SK-N-SH treated with all-trans-retinoic acid at 6 μM for 48 hours (cell line): ENCODE data around the gene NR1H3.

Experiments
- ATAC-seq: fragments of 200-7000 bp; cut with Tn5 transposase; 3 replicates; pipeline ENCODE4 v1.9.1; 2020; ENCODE audit warnings: mild to moderate bottlenecking, moderate library complexity
- ARNTL ChIP-seq: fragments of 450-650 bp; formaldehyde crosslinking; IDR thresholded peaks from 2 replicates; pipeline ENCODE4 v1.5.0; 2020; ENCODE audit warnings: low read depth, mild to moderate bottlenecking, moderate library complexity, borderline replicate concordance
- BACH2 ChIP-seq: fragments of 250-450 bp; sonication (Bioruptor Pico); IDR thresholded peaks from 2 replicates; pipeline ENCODE4 v1.9.0; 2021; ENCODE audit warnings: mild to moderate bottlenecking, borderline replicate concordance
- CSDC2 ChIP-seq: fragments of 250-450 bp; sonication (Bioruptor Pico); IDR thresholded peaks from 2 replicates; pipeline ENCODE4 v1.5.0; 2020; ENCODE audit warnings: mild to moderate bottlenecking, moderate library complexity
- CSRNP3 ChIP-seq: fragments of 250-450 bp; sonication (Bioruptor Pico); IDR thresholded peaks from 2 replicates; pipeline ENCODE4 v1.5.1; 2021; ENCODE audit warnings: mild to moderate bottlenecking, moderate library complexity
- GLIS3 ChIP-seq: fragments of 250-450 bp; sonication (Bioruptor Pico); IDR thresholded peaks from 2 replicates; pipeline ENCODE4 v1.5.0; 2020; ENCODE audit warnings: mild to moderate bottlenecking, moderate library complexity
- ISL1 ChIP-seq: fragments of 250-450 bp; sonication (Bioruptor Pico); IDR thresholded peaks from 2 replicates; pipeline ENCODE4 v2.1.2; 2022; ENCODE audit warnings: mild to moderate bottlenecking, moderate library complexity
- OSR1 ChIP-seq: fragments of 250-450 bp; sonication (Bioruptor Pico); IDR thresholded peaks from 2 replicates; pipeline ENCODE4 v1.8.0; 2022; ENCODE audit warnings: moderate library complexity, mild to moderate bottlenecking, inconsistent platforms
- PATZ1 ChIP-seq: fragments of 250-450 bp; sonication (Bioruptor Pico); IDR thresholded peaks from 2 replicates; pipeline ENCODE4 v1.8.0; 2020; ENCODE audit warnings: mild to moderate bottlenecking, moderate library complexity, borderline replicate concordance
- PPARA ChIP-seq: fragments of 250-450 bp; sonication (Bioruptor Pico); IDR thresholded peaks from 2 replicates; pipeline ENCODE4 v1.5.0; 2020; ENCODE audit warnings: mild to moderate bottlenecking, borderline replicate concordance
- RARB ChIP-seq: fragments of 250-450 bp; sonication (Bioruptor Pico); IDR thresholded peaks from 2 replicates; pipeline ENCODE4 v1.8.0; 2021; ENCODE audit warnings: mild to moderate bottlenecking, moderate library complexity
- SNAI2 ChIP-seq: fragments of 250-450 bp; sonication (Bioruptor Pico); IDR thresholded peaks from 2 replicates; pipeline ENCODE4 v1.5.0; 2020; ENCODE audit warnings: mild to moderate bottlenecking, moderate library complexity
- TCF4 ChIP-seq: fragments of 250-450 bp; sonication (Bioruptor Pico); IDR thresholded peaks from 2 replicates; pipeline ENCODE4 v1.8.0; 2021; ENCODE audit warnings: mild to moderate bottlenecking, moderate library complexity, borderline replicate concordance
- TOX ChIP-seq: fragments of 250-450 bp; sonication (Bioruptor Pico); IDR thresholded peaks from 2 replicates; pipeline ENCODE4 v1.8.0; 2021; ENCODE audit warnings: mild to moderate bottlenecking, moderate library complexity, borderline replicate concordance
- ZC3H10 ChIP-seq: fragments of 250-450 bp; sonication (Bioruptor Pico); IDR thresholded peaks from 2 replicates; pipeline ENCODE4 v1.5.1; 2021; ENCODE audit warnings: mild to moderate bottlenecking, moderate library complexity
- ZFP3 ChIP-seq: fragments of 250-450 bp; sonication (Bioruptor Pico); IDR thresholded peaks from 2 replicates; pipeline ENCODE4 v1.5.0; 2020; ENCODE audit warnings: mild to moderate bottlenecking, moderate library complexity
- ZNF565 ChIP-seq: fragments of 450-650 bp; formaldehyde crosslinking; conservative IDR thresholded peaks from 2 replicates; pipeline ENCODE4 v1.5.0; 2020; ENCODE audit warnings: low read depth, mild to moderate bottlenecking, moderate library complexity
- ZNF70 ChIP-seq: fragments of 450-650 bp; formaldehyde crosslinking; IDR thresholded peaks from 2 replicates; pipeline ENCODE4 v1.5.0; 2020; ENCODE audit warnings: mild to moderate bottlenecking, moderate library complexity
- ZNF8 ChIP-seq: fragments of 450-650 bp; formaldehyde crosslinking; IDR thresholded peaks from 2 replicates; pipeline ENCODE4 v1.5.0; 2020; ENCODE audit warnings: mild to moderate bottlenecking, moderate library complexity
- TF ChIP-seq, protein P1 (sequence below): fragments of 250-450 bp; sonication (Bioruptor Pico); IDR thresholded peaks from 2 replicates; pipeline ENCODE4 v1.5.1; 2020; ENCODE audit warnings: low read depth, mild to moderate bottlenecking, moderate library complexity
- TF ChIP-seq, protein P2 (sequence below): fragments of 250-450 bp; sonication (Bioruptor Pico); IDR thresholded peaks from 2 replicates; pipeline ENCODE4 v1.5.0; 2020; ENCODE audit warnings: mild to moderate bottlenecking, moderate library complexity
- TF ChIP-seq, protein P3 (sequence below): fragments of 250-450 bp; sonication (Bioruptor Pico); IDR thresholded peaks from 2 replicates; pipeline ENCODE4 v1.8.0; 2021; ENCODE audit warnings: low read depth, mild to moderate bottlenecking, moderate library complexity, borderline replicate concordance

NR1H3 gene

DNA sequence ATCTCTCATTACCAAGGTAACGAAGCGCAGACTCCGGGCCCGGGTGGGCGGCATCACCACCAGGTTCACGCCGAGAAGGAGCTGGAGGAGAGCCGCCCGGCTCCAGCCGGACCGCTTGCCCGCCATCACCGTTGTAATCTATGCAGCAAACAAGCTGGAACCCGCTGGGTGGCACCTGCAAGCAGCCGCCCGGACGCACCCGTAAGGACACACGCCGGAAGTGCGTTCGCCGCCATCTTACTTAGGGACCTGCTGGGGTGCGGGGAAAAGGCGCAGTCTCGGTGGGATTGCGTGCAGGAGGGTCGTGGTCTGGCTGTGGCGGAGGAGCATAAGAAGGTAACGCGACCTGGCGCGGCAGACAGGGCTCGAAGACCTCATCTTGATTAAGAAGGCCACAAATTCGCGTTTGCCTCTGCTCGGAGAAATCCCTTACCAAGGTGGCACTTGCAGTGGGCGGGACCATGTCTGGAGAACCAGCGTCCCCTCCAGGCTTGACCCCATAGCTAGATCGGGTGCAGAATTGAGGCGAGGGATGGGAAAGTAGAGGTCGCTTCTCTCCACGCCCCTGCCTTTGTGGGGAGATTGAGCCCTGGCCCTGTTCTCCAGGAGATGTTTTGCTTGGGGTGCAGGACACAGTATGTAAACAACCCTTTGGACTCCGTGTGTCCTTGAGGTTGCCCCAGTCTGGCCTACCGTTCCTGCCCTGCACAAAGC is 9.0 kb upstream of the NR1H3 start, which contains the start of gene ACP2 (continued):
- TF ChIP-seq ZNF8 (CRISPR knock-in tag), result peak; percentile 41; the same call in 1 of the 2 replicates

DNA sequence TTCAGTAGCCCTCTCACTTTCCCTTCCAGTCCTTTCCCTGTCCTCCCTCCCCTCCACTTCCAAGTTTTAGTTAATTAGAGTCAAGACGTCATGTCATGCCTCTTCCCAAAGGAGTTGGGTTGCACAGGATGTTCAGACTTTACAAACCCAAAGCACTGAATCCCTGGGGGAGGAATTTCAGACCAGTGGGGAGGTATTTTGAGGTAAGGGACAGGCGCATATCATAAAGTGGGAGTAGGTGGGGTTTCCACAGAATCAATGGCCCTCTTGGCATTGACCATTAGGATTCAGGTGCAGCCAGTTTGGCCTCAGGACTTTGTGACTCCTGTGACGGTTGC is 8.4 kb upstream of the NR1H3 start:
- ATAC-seq, result no peak

DNA sequence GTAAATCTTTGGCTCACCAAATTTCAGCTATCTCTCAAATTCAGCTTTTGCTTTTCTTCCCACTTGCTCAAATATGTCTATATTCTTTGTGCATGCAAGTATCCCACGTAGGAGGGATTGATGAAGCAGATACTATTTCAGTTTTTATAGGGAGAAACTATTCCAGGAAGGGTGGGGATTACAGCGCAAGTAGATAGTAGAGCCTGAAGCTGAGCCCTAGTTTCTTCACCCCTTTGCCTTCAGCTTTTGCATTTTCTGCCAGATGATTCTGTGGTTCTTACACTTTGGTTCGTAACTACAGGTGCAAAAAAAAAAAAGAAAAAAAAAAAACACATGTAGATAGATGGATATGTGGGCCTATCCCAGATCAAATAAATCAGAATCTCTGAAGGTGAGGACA is 6.0 kb upstream of the NR1H3 start:
- TF ChIP-seq PPARA (no peak), ISL1 (CRISPR knock-in tag) (no peak), OSR1 (CRISPR knock-in tag) (no peak), CSDC2 (CRISPR knock-in tag) (no peak), ARNTL (CRISPR knock-in tag) (no peak), BACH2 (no peak), ZC3H10 (CRISPR knock-in tag) (no peak), GLIS3 (CRISPR knock-in tag) (no peak), ZFP3 (CRISPR knock-in tag) (no peak), ZNF565 (CRISPR knock-in tag) (no peak), TOX (CRISPR knock-in tag) (no peak), ZNF8 (CRISPR knock-in tag) (no peak), RARB (CRISPR knock-in tag) (no peak), TCF4 (CRISPR knock-in tag) (no peak), ZNF70 (no peak), CSRNP3 (CRISPR knock-in tag) (no peak), SNAI2 (no peak)
- TF ChIP-seq, protein P1, sequence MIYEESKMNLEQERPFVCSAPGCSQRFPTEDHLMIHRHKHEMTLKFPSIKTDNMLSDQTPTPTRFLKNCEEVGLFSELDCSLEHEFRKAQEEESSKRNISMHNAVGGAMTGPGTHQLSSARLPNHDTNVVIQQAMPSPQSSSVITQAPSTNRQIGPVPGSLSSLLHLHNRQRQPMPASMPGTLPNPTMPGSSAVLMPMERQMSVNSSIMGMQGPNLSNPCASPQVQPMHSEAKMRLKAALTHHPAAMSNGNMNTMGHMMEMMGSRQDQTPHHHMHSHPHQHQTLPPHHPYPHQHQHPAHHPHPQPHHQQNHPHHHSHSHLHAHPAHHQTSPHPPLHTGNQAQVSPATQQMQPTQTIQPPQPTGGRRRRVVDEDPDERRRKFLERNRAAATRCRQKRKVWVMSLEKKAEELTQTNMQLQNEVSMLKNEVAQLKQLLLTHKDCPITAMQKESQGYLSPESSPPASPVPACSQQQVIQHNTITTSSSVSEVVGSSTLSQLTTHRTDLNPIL (CRISPR knock-in tag), result no peak
- TF ChIP-seq, protein P2, sequence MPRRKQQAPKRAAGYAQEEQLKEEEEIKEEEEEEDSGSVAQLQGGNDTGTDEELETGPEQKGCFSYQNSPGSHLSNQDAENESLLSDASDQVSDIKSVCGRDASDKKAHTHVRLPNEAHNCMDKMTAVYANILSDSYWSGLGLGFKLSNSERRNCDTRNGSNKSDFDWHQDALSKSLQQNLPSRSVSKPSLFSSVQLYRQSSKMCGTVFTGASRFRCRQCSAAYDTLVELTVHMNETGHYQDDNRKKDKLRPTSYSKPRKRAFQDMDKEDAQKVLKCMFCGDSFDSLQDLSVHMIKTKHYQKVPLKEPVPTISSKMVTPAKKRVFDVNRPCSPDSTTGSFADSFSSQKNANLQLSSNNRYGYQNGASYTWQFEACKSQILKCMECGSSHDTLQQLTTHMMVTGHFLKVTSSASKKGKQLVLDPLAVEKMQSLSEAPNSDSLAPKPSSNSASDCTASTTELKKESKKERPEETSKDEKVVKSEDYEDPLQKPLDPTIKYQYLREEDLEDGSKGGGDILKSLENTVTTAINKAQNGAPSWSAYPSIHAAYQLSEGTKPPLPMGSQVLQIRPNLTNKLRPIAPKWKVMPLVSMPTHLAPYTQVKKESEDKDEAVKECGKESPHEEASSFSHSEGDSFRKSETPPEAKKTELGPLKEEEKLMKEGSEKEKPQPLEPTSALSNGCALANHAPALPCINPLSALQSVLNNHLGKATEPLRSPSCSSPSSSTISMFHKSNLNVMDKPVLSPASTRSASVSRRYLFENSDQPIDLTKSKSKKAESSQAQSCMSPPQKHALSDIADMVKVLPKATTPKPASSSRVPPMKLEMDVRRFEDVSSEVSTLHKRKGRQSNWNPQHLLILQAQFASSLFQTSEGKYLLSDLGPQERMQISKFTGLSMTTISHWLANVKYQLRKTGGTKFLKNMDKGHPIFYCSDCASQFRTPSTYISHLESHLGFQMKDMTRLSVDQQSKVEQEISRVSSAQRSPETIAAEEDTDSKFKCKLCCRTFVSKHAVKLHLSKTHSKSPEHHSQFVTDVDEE (CRISPR knock-in tag), result no peak
- TF ChIP-seq, protein P3, sequence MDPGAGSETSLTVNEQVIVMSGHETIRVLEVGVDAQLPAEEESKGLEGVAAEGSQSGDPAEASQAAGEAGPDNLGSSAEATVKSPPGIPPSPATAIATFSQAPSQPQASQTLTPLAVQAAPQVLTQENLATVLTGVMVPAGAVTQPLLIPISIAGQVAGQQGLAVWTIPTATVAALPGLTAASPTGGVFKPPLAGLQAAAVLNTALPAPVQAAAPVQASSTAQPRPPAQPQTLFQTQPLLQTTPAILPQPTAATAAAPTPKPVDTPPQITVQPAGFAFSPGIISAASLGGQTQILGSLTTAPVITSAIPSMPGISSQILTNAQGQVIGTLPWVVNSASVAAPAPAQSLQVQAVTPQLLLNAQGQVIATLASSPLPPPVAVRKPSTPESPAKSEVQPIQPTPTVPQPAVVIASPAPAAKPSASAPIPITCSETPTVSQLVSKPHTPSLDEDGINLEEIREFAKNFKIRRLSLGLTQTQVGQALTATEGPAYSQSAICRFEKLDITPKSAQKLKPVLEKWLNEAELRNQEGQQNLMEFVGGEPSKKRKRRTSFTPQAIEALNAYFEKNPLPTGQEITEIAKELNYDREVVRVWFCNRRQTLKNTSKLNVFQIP, result no peak
- no peak for ATAC-seq

More for the DNA sequence above, 8.4 kb upstream of the NR1H3 start:
- TF ChIP-seq BACH2 (no peak), ZNF565 (CRISPR knock-in tag) (no peak), ZNF8 (CRISPR knock-in tag) (no peak), ZNF70 (no peak), GLIS3 (CRISPR knock-in tag) (no peak), TOX (CRISPR knock-in tag) (no peak), PATZ1 (no peak), PPARA (no peak), RARB (CRISPR knock-in tag) (no peak), ISL1 (CRISPR knock-in tag) (no peak)
- TF ChIP-seq, all 23 proteins: peak for 0
